Measurements from ENCODE around the gene CLTCL1. TPM values are rescaled to one million over a fixed set of nuclear protein-coding genes. Genes with fewer than 3 reads are reported as not detected.

The CLTCL1 gene
- total and polyA plus RNA-seq, 9 of the 15 experiments (the other 6 are each of a cell fraction or from before 2014, with no cell fraction given): 1.1 to 11.7 (median 5.0) TPM

- TF ChIP-seq NEUROD1 (IDR thresholded peaks at IDR 0.05; ENCODE audit: borderline replicate concordance, low read depth, low read length, partially characterized antibody): no peak
- TF ChIP-seq E2F1 (CRISPR knock-in tag; IDR thresholded peaks at IDR 0.05): 0 out of 2 replicates have a peak, but pooled peaks have one; percentile 44
- TF ChIP-seq BCL6 (CRISPR knock-in tag; IDR thresholded peaks at IDR 0.05): no peak
- TF ChIP-seq NR2C2 (CRISPR knock-in tag; IDR thresholded peaks at IDR 0.05): no peak
- peak; percentile 21; the same call in 1 of the 2 replicates for TF ChIP-seq NR2C2 (tag; IDR thresholded peaks at IDR 0.05)
- TF ChIP-seq ZNF134 (CRISPR knock-in tag; conservative IDR thresholded peaks at IDR 0.05): 0 out of 2 replicates have a peak, but pooled peaks have one; percentile 30
- no peak for TF ChIP-seq TGIF2 (CRISPR knock-in tag; IDR thresholded peaks at IDR 0.05)
- no peak for TF ChIP-seq CBX5 (IDR thresholded peaks at IDR 0.05; ENCODE audit: borderline replicate concordance, low read depth)
- TF ChIP-seq ZBTB26 (CRISPR knock-in tag; IDR thresholded peaks at IDR 0.05): 0 out of 2 replicates have a peak, but pooled peaks have one; percentile 85
- TF ChIP-seq NR1H2 (CRISPR knock-in tag; IDR thresholded peaks at IDR 0.05): no peak
- peak in 1 of 2 experiments; percentile 57; a peak in 1 of 4 replicates for TF ChIP-seq FOXK2 (conservative IDR thresholded peaks at IDR 0.05 in 1 of 2, IDR thresholded peaks at IDR 0.05 in 1 of 2; ENCODE audit: low read depth in 2 of 2)
- TF ChIP-seq CCNT2 (IDR thresholded peaks at IDR 0.05; ENCODE audit: borderline replicate concordance, extremely low read depth, insufficient read length, low read depth, low read length): no peak
- TF ChIP-seq E2F3 (CRISPR knock-in tag; IDR thresholded peaks at IDR 0.05): 0 out of 2 replicates have a peak, but pooled peaks have one; percentile 66
- peak; percentile 87 for TF ChIP-seq ZEB2 (IDR thresholded peaks at IDR 0.05)
- 0 out of 2 replicates have a peak, but pooled peaks have one; percentile 64 for TF ChIP-seq NR2F6 (CRISPR knock-in tag; IDR thresholded peaks at IDR 0.05)
- TF ChIP-seq SMC3 (conservative IDR thresholded peaks at IDR 0.05; ENCODE audit: insufficient read depth, low read depth, low read length): no peak
- TF ChIP-seq ETS1 (conservative IDR thresholded peaks at IDR 0.05; ENCODE audit: control insufficient read depth, low read depth, low read length): no peak
- TF ChIP-seq ERF (CRISPR knock-in tag; IDR thresholded peaks at IDR 0.05): 0 out of 2 replicates have a peak, but pooled peaks have one; percentile 53
- no peak for TF ChIP-seq TEAD4 (IDR thresholded peaks at IDR 0.05; ENCODE audit: low read length)
- TF ChIP-seq TEAD4 (CRISPR knock-in tag; IDR thresholded peaks at IDR 0.05; ENCODE audit: borderline replicate concordance): peak; percentile 69
- TF ChIP-seq CBFA2T3 (IDR thresholded peaks at IDR 0.05): no peak
- TF ChIP-seq RBM14 (IDR thresholded peaks at IDR 0.05; ENCODE audit: borderline replicate concordance, insufficient read depth, low read depth, low read length): no peak
- no peak; the same call in 1 of the 2 replicates for TF ChIP-seq EP400 (IDR thresholded peaks at IDR 0.05)
- no peak; the same call in 1 of the 2 replicates for TF ChIP-seq SMARCC2 (IDR thresholded peaks at IDR 0.05; ENCODE audit: low read depth)
- TF ChIP-seq KDM2B (CRISPR knock-in tag; IDR thresholded peaks at IDR 0.05): no peak
- TF ChIP-seq CHCHD3 (CRISPR knock-in tag; IDR thresholded peaks at IDR 0.05): no peak
- peak; percentile 50; the same call in 1 of the 2 replicates for TF ChIP-seq XRCC5 (IDR thresholded peaks at IDR 0.05; ENCODE audit: low read depth, low read length)
Observed at GRCh38 chr22:19244600-19245352, 46.7 kb downstream of the CLTCL1 start (continued).
